ENCODE results near the gene PTPRH. TPM values are rescaled to one million over a fixed set of nuclear protein-coding genes. Genes with fewer than 3 reads are reported as not detected.

PTPRH gene
- total RNA-seq, 5 donors from 2014 or later (not counting 1 experiment from before 2014, with no cell fraction given) = 0.16 to 1.1 (median 0.51) TPM; not detected in 2

DNA sequence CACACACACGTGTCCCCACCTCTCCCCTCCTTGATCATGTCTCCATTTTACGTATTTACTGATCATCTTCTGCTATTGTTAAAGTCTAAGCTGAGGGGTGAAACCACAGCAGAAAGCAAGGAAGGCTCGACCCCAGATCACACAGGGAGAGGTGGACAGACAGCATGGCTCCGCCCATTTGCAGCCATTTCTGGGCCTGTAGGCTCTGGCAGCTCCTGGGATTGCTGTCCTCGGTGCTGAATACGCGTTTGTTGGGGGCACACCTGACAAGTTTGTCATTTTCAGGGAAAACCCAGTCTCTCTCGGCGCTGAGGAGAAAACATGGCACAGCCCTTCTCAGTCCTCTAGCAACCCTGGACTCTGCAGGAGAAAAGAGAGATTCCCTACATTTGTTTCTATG, 11.2 kb upstream of the PTPRH start:
- H3K27ac Mint-ChIP-seq = no peak overlapping the region
- POLR2A ChIA-PET = no interaction called here

DNA sequence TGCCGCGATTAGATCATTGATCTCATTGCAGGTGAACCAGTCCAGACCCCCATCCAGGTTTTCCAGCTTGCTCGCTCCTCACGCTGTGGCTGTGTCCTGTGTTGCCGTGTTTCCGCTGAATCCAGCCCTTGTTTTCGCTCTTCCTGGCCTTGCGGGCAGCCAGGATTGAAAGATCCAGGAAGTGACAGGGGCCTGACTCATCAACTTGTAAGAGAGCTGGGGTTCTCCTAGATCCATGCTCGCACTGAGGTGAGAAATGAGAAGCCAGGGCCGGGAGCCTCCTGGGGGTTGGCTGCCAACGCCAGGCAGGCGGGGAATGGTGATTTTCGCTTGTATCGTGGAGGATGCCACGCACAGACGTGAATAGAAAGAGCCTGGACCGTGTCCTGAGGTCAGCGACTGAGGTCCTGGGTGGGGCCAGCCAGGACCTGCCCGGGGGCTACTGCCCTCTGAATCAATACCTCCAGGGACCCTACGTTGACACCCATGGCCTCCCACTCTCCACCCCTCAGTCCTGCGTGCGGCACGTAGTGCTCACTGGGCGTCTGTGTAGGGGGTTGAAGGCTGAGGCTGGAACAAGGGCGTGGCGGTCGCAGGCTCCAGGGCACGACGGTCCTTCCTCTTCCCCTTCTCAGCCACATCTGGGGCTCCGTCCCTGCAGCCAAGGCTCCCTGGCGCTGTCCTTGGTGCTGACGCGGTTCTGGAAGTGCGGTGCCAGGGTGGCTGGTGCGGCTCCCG, 7.3 kb upstream of the PTPRH start:
- Mint-ChIP-seq H3K36me3 (peaks cover 17% of the 10 kb centered on the region), H3K4me3 (peak overlapping the region in 1 of 3 donors; percentile 39), H3K27ac (no peak overlapping the region), H3K27me3 (peaks cover 22 to 25% of the 10 kb centered on the region in 2 donors), H3K4me1 (peaks cover 12 to 13% (median 13%) of the 10 kb centered on the region in 3 donors), H3K9me3 (peaks cover 3 to 26% (median 6%) of the 10 kb centered on the region in 3 donors)
- H3K27ac ChIP-seq (ENCODE audit: low read length) = no peak overlapping the region
- peak in 27 of 35 experiments; percentile 6 to 62 (median 19) for DNase-seq
- ATAC-seq (replicated peaks in 1 of 4) = peak; percentile 40 to 59 (median 48)
- H3K9me3 ChIP-seq = no peaks in the 10 kb centered on the region
- ChIA-PET CTCF (no interaction called here), POLR2A (no interaction called here)
- peaks cover 0 to 43% of the 10 kb centered on the region in 2 experiments for H3K27me3 ChIP-seq (replicated peaks in 1 of 2; ENCODE audit: control insufficient read depth in 2 of 2, extremely low read depth in 1 of 2, insufficient read depth in 2 of 2, low read length in 1 of 2)
- WGBS (ENCODE audit: insufficient coverage) = 12% methylated on average over 23 of the region's 36 CpGs
- H3K4me3 ChIP-seq (ENCODE audit: control insufficient read depth in 1 of 2, extremely low read depth in 1 of 2, low read length in 1 of 2) = no peak overlapping the region
- no peaks in the 10 kb centered on the region for H3K36me3 ChIP-seq (ENCODE audit: control insufficient read depth in 2 of 2, extremely low read depth in 1 of 2, insufficient read depth in 1 of 2, low read length in 1 of 2)
- H3K4me1 ChIP-seq (ENCODE audit: control insufficient read depth in 1 of 2, extremely low read depth in 1 of 2, insufficient read depth in 2 of 2, low read length in 2 of 2) = peaks cover 0 to 12% of the 10 kb centered on the region in 2 experiments

More for the DNA sequence above, 11.2 kb upstream of the PTPRH start:
- peaks cover 7 to 9% of the 10 kb centered on the region in 2 donors for H3K27me3 Mint-ChIP-seq
- Histone ChIP-seq H3K9me3 (no peaks in the 10 kb centered on the region), H3K4me3 (ENCODE audit: control insufficient read depth in 1 of 2, extremely low read depth in 1 of 2, low read length in 1 of 2) (no peak overlapping the region), H3K27ac (ENCODE audit: low read length) (no peak overlapping the region), H3K36me3 (ENCODE audit: control insufficient read depth in 2 of 2, extremely low read depth in 1 of 2, insufficient read depth in 1 of 2, low read length in 1 of 2) (peaks cover 6 to 8% of the 10 kb centered on the region in 2 donors), H3K4me1 (ENCODE audit: control insufficient read depth in 1 of 2, extremely low read depth in 1 of 2, insufficient read depth in 2 of 2, low read length in 2 of 2) (peaks cover 0 to 12% of the 10 kb centered on the region in 2 experiments), H3K27me3 (replicated peaks in 1 of 2; ENCODE audit: control insufficient read depth in 2 of 2, extremely low read depth in 1 of 2, insufficient read depth in 2 of 2, low read length in 1 of 2) (peaks cover 0 to 16% of the 10 kb centered on the region in 2 experiments)
- H3K4me1 Mint-ChIP-seq = peaks cover 12 to 13% (median 13%) of the 10 kb centered on the region in 3 donors
- H3K4me3 Mint-ChIP-seq = no peak overlapping the region
- WGBS (ENCODE audit: insufficient coverage) = 89% methylated on average over 7 of the region's 9 CpGs
- H3K36me3 Mint-ChIP-seq = peaks cover 16% of the 10 kb centered on the region
- ATAC-seq (replicated peaks in 1 of 4) = no peak
- DNase-seq = no peak
- H3K9me3 Mint-ChIP-seq = peaks cover 2 to 17% (median 3%) of the 10 kb centered on the region in 3 donors
- CTCF ChIA-PET = no interaction called here

DNA sequence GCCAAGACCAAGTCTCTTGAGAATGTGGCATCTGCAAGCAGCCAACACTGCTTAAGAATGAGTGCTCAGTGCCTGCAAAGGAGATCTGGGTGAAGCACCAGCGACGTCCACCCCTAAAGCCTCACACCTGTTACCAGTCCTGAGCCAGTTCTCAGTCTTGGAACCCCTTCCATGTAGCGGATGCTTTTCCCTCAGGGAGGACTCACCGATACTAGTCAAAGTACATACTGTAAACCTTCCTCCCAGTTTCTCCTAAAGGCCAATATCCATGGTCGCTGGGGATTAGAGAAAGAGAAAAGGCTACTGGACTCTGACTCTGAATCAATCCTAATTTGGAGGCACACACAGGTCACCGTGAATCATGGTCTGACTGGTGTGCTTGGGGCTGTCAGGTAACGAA, 4.2 kb upstream of the PTPRH start:
- Mint-ChIP-seq H3K27me3 (peaks cover 33 to 40% of the 10 kb centered on the region in 2 donors), H3K36me3 (peaks cover 4% of the 10 kb centered on the region), H3K9me3 (peaks cover 3 to 13% (median 4%) of the 10 kb centered on the region in 3 donors), H3K27ac (no peak overlapping the region), H3K4me1 (peaks cover 12 to 15% (median 13%) of the 10 kb centered on the region in 3 donors), H3K4me3 (no peak overlapping the region)
- Histone ChIP-seq H3K27me3 (replicated peaks in 1 of 2; ENCODE audit: control insufficient read depth in 2 of 2, extremely low read depth in 1 of 2, insufficient read depth in 2 of 2, low read length in 1 of 2) (peaks cover 0 to 62% of the 10 kb centered on the region in 2 experiments), H3K4me3 (ENCODE audit: control insufficient read depth in 1 of 2, extremely low read depth in 1 of 2, low read length in 1 of 2) (no peak overlapping the region), H3K27ac (ENCODE audit: low read length) (no peak overlapping the region), H3K9me3 (no peaks in the 10 kb centered on the region), H3K4me1 (ENCODE audit: control insufficient read depth in 1 of 2, extremely low read depth in 1 of 2, insufficient read depth in 2 of 2, low read length in 2 of 2) (peaks cover 0 to 12% of the 10 kb centered on the region in 2 experiments), H3K36me3 (ENCODE audit: control insufficient read depth in 2 of 2, extremely low read depth in 1 of 2, insufficient read depth in 1 of 2, low read length in 1 of 2) (no peaks in the 10 kb centered on the region)
- ATAC-seq (replicated peaks in 1 of 4) (no peak), DNase-seq (no peak)
- ChIA-PET POLR2A (no interaction called here), CTCF (no interaction called here)
- WGBS (ENCODE audit: insufficient coverage) = 84% methylated on average over 5 of the region's 7 CpGs

DNA sequence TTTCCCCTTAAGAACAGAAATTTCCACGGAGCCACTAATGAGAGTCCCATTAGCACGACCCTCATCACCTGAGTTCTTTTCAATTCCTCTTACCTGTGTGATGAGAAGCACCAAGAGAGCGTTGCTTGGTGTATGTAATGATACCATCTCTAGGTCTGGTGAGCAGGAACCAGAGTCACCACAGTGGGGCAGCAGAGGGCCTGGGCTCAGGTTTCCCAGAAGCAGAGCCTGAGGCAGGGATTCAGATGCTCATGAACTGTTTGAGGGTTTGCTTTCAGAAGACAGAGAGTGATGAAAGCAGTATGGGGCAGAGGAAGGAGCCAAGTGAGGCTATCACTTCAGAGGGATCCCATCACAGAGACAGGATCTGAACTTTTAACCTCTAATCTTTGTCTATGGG, 3.1 kb upstream of the PTPRH start:
- H3K27ac Mint-ChIP-seq = no peak overlapping the region
- H3K27me3 ChIP-seq (replicated peaks in 1 of 2; ENCODE audit: control insufficient read depth in 2 of 2, extremely low read depth in 1 of 2, insufficient read depth in 2 of 2, low read length in 1 of 2) = peaks cover 0 to 61% of the 10 kb centered on the region in 2 experiments
- ChIA-PET POLR2A (no interaction called here), CTCF (no interaction called here)
- H3K27me3 Mint-ChIP-seq = peaks cover 33 to 40% of the 10 kb centered on the region in 2 donors
- ATAC-seq (replicated peaks in 1 of 4) (no peak), DNase-seq (peak in 17 of 35 experiments; percentile 6 to 49 (median 23))
- H3K4me3 Mint-ChIP-seq = no peak overlapping the region
- no peaks in the 10 kb centered on the region for H3K36me3 ChIP-seq (ENCODE audit: control insufficient read depth in 2 of 2, extremely low read depth in 1 of 2, insufficient read depth in 1 of 2, low read length in 1 of 2)
- peaks cover 12 to 13% (median 13%) of the 10 kb centered on the region in 3 donors for H3K4me1 Mint-ChIP-seq
- no CpG with 5 or more reads among the region's 3 CpGs for WGBS (ENCODE audit: insufficient coverage)
- no peaks in the 10 kb centered on the region for H3K9me3 ChIP-seq
- H3K36me3 Mint-ChIP-seq = peaks cover 4% of the 10 kb centered on the region
- H3K4me1 ChIP-seq (ENCODE audit: control insufficient read depth in 1 of 2, extremely low read depth in 1 of 2, insufficient read depth in 2 of 2, low read length in 2 of 2) = peaks cover 0 to 12% of the 10 kb centered on the region in 2 experiments
- no peak overlapping the region for H3K27ac ChIP-seq (ENCODE audit: low read length)
- H3K9me3 Mint-ChIP-seq = peaks cover 3 to 13% (median 4%) of the 10 kb centered on the region in 3 donors
- H3K4me3 ChIP-seq (ENCODE audit: control insufficient read depth in 1 of 2, extremely low read depth in 1 of 2, low read length in 1 of 2) = no peak overlapping the region

DNA sequence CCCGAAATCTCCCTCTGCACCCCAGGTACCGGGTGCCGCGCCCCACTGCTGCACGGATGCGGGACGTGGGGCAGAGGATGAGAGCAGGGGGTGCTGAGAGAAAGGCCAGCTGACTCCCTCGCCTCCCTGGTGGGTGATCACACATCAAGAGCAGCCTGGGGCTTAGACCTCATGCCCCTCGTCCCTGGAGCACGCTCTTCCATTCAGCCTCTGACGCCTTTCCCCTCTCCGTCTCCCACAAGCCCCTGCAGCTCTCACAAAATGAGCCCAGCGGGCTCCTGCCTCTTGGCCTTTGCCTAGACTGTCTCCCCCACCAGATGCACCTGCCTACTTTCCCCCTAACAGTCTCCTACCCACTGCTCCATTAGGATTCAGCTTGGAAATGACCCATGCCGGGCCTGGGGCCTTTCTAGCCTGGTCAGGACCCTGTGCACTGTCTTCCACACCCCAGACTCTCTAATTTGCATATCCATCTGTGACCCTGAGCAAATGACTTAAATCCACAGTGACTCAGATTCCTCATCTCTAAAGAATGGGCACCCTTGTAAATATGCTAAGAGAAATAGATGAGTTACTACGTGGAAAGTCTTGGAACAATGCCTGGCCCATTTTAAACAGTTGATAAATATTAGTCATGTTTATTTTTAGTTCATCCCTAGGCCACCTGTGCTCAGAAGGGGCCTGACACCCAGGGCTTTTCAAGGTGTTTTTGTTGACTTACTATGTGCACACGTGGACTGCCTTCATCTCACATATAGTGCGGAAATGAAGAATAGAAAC, 582 bp upstream of the PTPRH start:
- ChIA-PET CTCF (no interaction called here), POLR2A (no interaction called here)
- WGBS (ENCODE audit: insufficient coverage) = 75% methylated on average over 10 of the region's 17 CpGs

More for the DNA sequence above, 582 bp upstream of the PTPRH start:
- H3K4me3 ChIP-seq (ENCODE audit: control insufficient read depth in 1 of 2, extremely low read depth in 1 of 2, low read length in 1 of 2) = no peak overlapping the region
- peaks cover 0 to 9% (median 4%) of the 10 kb centered on the region in 3 donors for H3K9me3 Mint-ChIP-seq
- H3K27me3 Mint-ChIP-seq = peaks cover 40 to 51% of the 10 kb centered on the region in 2 donors
- no peak overlapping the region for H3K4me3 Mint-ChIP-seq
- H3K27ac Mint-ChIP-seq = no peak overlapping the region
- peaks cover 4% of the 10 kb centered on the region for H3K36me3 Mint-ChIP-seq
- ATAC-seq (replicated peaks in 1 of 4) = no peak
- H3K4me1 Mint-ChIP-seq = peaks cover 0 to 3% (median 0%) of the 10 kb centered on the region in 3 donors
- no peaks in the 10 kb centered on the region for H3K9me3 ChIP-seq
- H3K27ac ChIP-seq (ENCODE audit: low read length) = no peak overlapping the region
- peaks cover 0 to 5% of the 10 kb centered on the region in 2 experiments for H3K4me1 ChIP-seq (ENCODE audit: control insufficient read depth in 1 of 2, extremely low read depth in 1 of 2, insufficient read depth in 2 of 2, low read length in 2 of 2)
- H3K27me3 ChIP-seq (replicated peaks in 1 of 2; ENCODE audit: control insufficient read depth in 2 of 2, extremely low read depth in 1 of 2, insufficient read depth in 2 of 2, low read length in 1 of 2) = peaks cover 0 to 68% of the 10 kb centered on the region in 2 experiments
- no peak for DNase-seq
- H3K36me3 ChIP-seq (ENCODE audit: control insufficient read depth in 2 of 2, extremely low read depth in 1 of 2, insufficient read depth in 1 of 2, low read length in 1 of 2) = no peaks in the 10 kb centered on the region

Measured in T-cell (primary cell).